ENCODE data around the gene PKN1.
A peak's percentile ranks its signal among the peaks of the same experiment; 100 is the strongest.
"Not testable (repeated sequence)": the region's sequence is repeated elsewhere in the genome, so short reads cannot be mapped to it uniquely, and the experiment has no call there.

PKN1 gene

GRCh38 chr19:14432791-14433553 lies at the start of gene PKN1:
TSS of gene PKN1 (plus strand) at chr19:14433306. CDS start at chr19:14433522, 216 bp downstream.
- DNase-seq, result peak; percentile 52

- peak; percentile 64 for DNase-seq
Observed at GRCh38 chr19:14383661-14384555, 49.2 kb upstream of the PKN1 start.

GRCh38 chr19:14385492-14385891 lies 47.6 kb upstream of the PKN1 start:
- DNase-seq, result no peak

GRCh38 chr19:14390548-14390947 lies 42.6 kb upstream of the PKN1 start:
- no peak for DNase-seq

- no peak for DNase-seq
Observed at GRCh38 chr19:14391156-14391821, 41.8 kb upstream of the PKN1 start.

- no peak for DNase-seq
Observed at GRCh38 chr19:14393329-14393728, 39.8 kb upstream of the PKN1 start.

- DNase-seq, result no peak
Observed at GRCh38 chr19:14394167-14394566, 38.9 kb upstream of the PKN1 start.

GRCh38 chr19:14395262-14395661 lies 37.8 kb upstream of the PKN1 start:
- no peak for DNase-seq

GRCh38 chr19:14395710-14396336 lies 37.3 kb upstream of the PKN1 start:
- no peak for DNase-seq

GRCh38 chr19:14396730-14397129 lies 36.4 kb upstream of the PKN1 start:
- DNase-seq, result not testable (repeated sequence)

- not testable (repeated sequence) for DNase-seq
Observed at GRCh38 chr19:14397168-14397567, 35.9 kb upstream of the PKN1 start.

GRCh38 chr19:14400951-14401431 lies 32.1 kb upstream of the PKN1 start:
- no peak for DNase-seq

- DNase-seq, result no peak
Observed at GRCh38 chr19:14401468-14402195, 31.5 kb upstream of the PKN1 start.

- DNase-seq, result no peak
Observed at GRCh38 chr19:14402332-14403144, 30.6 kb upstream of the PKN1 start.

GRCh38 chr19:14403145-14403930 lies 29.8 kb upstream of the PKN1 start:
- DNase-seq, result not testable (repeated sequence)

GRCh38 chr19:14404312-14404711 lies 28.8 kb upstream of the PKN1 start:
- no peak for DNase-seq

GRCh38 chr19:14405380-14405757 lies 27.7 kb upstream of the PKN1 start:
- DNase-seq, result no peak

- DNase-seq, result peak; percentile 88
Observed at GRCh38 chr19:14405758-14406644, 27.1 kb upstream of the PKN1 start.

Measured in stimulated activated CD4-positive, alpha-beta T cell treated with anti-CD3 and anti-CD28 coated beads, Interleukin-4, amount 100 ng/mL, for 24 hours (primary cell).